Measurements from ENCODE around the gene LZTR1.
"Not testable (repeated sequence)": the region's sequence is repeated elsewhere in the genome, so short reads cannot be mapped to it uniquely, and the experiment has no call there.

LZTR1 gene

DNA sequence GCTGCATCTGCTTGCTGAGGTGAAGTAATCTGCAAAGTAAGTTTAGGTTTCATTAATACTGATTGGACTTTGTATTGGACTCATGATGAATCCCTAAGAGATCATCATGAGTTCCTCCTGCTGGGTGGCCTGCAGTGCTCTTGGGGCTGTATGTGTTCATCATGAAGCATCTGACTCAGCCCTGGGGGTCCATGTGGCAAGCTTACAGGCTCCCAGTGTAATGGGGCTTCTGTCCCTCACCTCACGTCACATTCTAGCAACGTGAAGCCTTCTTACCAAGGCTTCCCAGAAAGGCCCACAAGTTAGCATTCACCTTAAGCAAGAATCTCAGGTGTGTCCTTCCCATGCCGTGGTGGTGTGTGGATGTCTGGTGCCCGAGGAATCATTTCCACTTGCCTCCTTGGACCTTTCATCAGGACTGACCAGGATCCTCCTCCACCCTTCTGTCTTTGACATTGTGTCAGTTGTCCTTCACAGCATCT is 41.2 kb upstream of the LZTR1 start:
- Histone ChIP-seq H3K27ac (ENCODE audit: low read length) (no peak overlapping the region), H3K27me3 (ENCODE audit: low read depth, low read length) (no peaks in the 10 kb centered on the region), H3K36me3 (replicated peaks; ENCODE audit: low read depth, low read length) (peaks cover 42% of the 10 kb centered on the region), H3K4me1 (ENCODE audit: low read length) (peaks cover 24% of the 10 kb centered on the region), H3K4me2 (ENCODE audit: low read length) (no peak overlapping the region), H4K20me1 (ENCODE audit: insufficient read depth, low read length) (peaks cover 96% of the 10 kb centered on the region), H3K9ac (ENCODE audit: low read length) (no peak overlapping the region), H3K9me3 (ENCODE audit: insufficient read depth, low read length) (no peaks in the 10 kb centered on the region), H2AFZ (ENCODE audit: low read depth, low read length) (no peak overlapping the region), H3K79me2 (ENCODE audit: low read length) (peaks cover 100% of the 10 kb centered on the region), H3K4me3 (ENCODE audit: low read length) (no peak overlapping the region)
- TF ChIP-seq, protein P1, sequence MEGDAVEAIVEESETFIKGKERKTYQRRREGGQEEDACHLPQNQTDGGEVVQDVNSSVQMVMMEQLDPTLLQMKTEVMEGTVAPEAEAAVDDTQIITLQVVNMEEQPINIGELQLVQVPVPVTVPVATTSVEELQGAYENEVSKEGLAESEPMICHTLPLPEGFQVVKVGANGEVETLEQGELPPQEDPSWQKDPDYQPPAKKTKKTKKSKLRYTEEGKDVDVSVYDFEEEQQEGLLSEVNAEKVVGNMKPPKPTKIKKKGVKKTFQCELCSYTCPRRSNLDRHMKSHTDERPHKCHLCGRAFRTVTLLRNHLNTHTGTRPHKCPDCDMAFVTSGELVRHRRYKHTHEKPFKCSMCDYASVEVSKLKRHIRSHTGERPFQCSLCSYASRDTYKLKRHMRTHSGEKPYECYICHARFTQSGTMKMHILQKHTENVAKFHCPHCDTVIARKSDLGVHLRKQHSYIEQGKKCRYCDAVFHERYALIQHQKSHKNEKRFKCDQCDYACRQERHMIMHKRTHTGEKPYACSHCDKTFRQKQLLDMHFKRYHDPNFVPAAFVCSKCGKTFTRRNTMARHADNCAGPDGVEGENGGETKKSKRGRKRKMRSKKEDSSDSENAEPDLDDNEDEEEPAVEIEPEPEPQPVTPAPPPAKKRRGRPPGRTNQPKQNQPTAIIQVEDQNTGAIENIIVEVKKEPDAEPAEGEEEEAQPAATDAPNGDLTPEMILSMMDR (IDR thresholded peaks at IDR 0.05; ENCODE audit: low read depth, low read length): no peak
- no peak for TF ChIP-seq EZH2phosphoT487 (IDR thresholded peaks at IDR 0.05; ENCODE audit: low read depth)

DNA sequence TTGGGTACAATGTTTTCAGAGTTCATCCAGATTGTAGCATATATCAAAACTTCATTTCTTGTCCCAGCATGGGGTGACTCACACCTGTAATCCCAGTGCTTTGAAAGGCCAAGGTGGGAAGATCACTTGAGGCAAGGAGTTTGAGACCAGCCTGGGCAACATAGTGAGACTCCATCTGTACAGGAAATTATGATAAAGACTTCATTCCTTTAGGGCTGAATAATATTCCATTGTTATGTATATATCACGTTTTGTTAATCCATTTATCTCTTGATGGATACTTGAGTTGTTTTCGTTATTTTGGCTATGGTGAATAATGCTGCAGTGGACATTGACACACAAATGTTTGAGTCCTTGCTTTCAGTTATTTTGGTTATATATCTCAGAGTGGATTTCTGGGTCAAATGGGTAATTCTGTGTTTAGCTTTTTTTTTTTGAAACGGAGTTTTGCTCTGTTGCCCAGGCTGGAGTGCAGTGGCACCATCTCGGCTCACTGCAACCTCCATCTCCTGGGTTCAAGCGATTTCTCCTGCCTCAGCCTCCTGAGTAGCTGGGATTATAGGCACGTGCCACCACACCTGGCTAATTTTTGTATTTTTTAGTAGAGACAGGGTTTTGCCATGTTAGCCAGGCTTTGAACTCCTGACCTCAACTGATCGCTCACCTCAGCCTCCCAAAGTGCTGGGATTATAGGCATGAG is 39.7 kb upstream of the LZTR1 start:
- not testable (repeated sequence) for H3K4me2 ChIP-seq (ENCODE audit: low read length); H2AFZ ChIP-seq (ENCODE audit: low read depth, low read length); H3K9ac ChIP-seq (ENCODE audit: low read length); H3K27me3 ChIP-seq (ENCODE audit: low read depth, low read length); H3K27ac ChIP-seq (ENCODE audit: low read length); H3K4me3 ChIP-seq (ENCODE audit: low read length); H3K9me3 ChIP-seq (ENCODE audit: insufficient read depth, low read length)
- Histone ChIP-seq H3K79me2 (ENCODE audit: low read length) (peaks cover 100% of the 10 kb centered on the region), H3K4me1 (ENCODE audit: low read length) (peaks cover 15% of the 10 kb centered on the region), H4K20me1 (ENCODE audit: insufficient read depth, low read length) (peaks cover 96% of the 10 kb centered on the region), H3K36me3 (replicated peaks; ENCODE audit: low read depth, low read length) (peaks cover 31% of the 10 kb centered on the region)

DNA sequence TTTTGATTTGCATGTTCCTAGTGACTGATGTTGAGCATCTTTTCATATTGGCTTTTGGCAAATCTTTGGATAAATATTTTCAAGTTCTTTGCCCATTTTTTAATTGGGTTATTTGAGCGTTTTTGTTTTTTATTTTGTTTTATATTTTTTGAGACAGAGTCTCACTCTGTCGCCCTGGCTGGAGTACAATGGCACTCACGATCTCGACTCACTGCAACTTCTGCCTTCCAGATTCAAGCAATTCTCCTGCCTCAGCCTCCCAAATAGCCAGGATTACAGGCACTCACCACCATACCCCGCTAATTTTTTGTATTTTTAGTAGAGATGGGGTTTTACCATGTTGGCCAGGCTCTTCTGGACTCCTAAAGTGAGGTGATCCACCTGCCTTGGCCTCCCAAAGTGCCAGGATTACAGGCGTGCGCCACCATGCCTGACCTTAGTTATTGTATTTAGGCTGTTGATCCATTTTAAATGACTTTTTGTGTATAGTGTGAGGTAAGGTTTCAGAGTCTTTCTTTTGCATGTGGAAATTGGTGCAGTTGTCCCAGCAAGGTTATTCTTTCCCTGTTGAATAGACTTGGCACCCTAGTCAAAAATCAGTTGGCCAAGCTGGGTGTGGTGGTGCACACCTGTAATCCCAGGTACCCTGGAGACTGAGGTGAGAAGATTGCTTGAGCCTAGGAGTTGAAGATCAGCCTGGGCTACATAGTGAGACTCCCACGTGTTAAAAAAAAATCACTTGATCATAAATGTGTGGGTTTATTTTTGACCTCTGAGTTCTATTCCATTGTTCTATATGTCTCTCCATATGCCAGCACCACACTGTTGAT is 38.8 kb upstream of the LZTR1 start:
- peaks cover 100% of the 10 kb centered on the region for H3K79me2 ChIP-seq (ENCODE audit: low read length)
- peaks cover 9% of the 10 kb centered on the region; the same call in 1 of the 2 replicates for H3K4me1 ChIP-seq (ENCODE audit: low read length)
- TF ChIP-seq, protein P1 (IDR thresholded peaks at IDR 0.05; ENCODE audit: low read depth, low read length): no peak
- TF ChIP-seq EZH2phosphoT487 (IDR thresholded peaks at IDR 0.05; ENCODE audit: low read depth): no peak
- peaks cover 32% of the 10 kb centered on the region for H3K36me3 ChIP-seq (replicated peaks; ENCODE audit: low read depth, low read length)
- no peak overlapping the region for H3K27ac ChIP-seq (ENCODE audit: low read length)
- peaks cover 94% of the 10 kb centered on the region for H4K20me1 ChIP-seq (ENCODE audit: insufficient read depth, low read length)
- H3K9ac ChIP-seq (ENCODE audit: low read length): no peak overlapping the region
- H3K27me3 ChIP-seq (ENCODE audit: low read depth, low read length): no peaks in the 10 kb centered on the region
- no peak overlapping the region for H3K4me2 ChIP-seq (ENCODE audit: low read length)
- no peak overlapping the region for H3K4me3 ChIP-seq (ENCODE audit: low read length)
- H3K9me3 ChIP-seq (ENCODE audit: insufficient read depth, low read length): no peaks in the 10 kb centered on the region
- no peak overlapping the region for H2AFZ ChIP-seq (ENCODE audit: low read depth, low read length)

DNA sequence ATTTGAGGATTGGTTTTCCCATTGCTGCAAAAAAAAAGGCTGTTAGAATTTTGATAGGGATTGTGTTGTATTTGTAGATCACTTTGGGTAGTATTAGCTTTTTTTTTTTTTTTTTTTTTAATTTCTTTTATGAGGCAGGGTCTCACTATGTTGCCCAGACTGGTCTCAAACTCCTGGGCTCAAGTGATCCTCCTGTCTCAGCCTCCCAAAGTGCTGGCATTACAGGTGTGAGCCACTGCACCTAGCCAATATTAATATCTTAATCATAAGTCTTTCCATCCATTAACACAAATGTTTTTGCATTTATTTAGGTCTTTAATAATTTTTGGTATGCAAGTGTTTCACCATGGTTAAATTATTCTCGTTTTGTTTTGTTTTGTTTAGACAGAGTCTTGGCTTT is 38.1 kb upstream of the LZTR1 start:
- H3K27ac ChIP-seq (ENCODE audit: low read length): no peak overlapping the region
- TF ChIP-seq, protein P1 (IDR thresholded peaks at IDR 0.05; ENCODE audit: low read depth, low read length): no peak
- no peak for TF ChIP-seq EZH2phosphoT487 (IDR thresholded peaks at IDR 0.05; ENCODE audit: low read depth)
- no peak overlapping the region for H3K4me3 ChIP-seq (ENCODE audit: low read length)

More for the DNA sequence above, 38.1 kb upstream of the LZTR1 start:
- H3K27me3 ChIP-seq (ENCODE audit: low read depth, low read length): no peaks in the 10 kb centered on the region
- H3K9me3 ChIP-seq (ENCODE audit: insufficient read depth, low read length): no peaks in the 10 kb centered on the region
- no peak overlapping the region for H3K9ac ChIP-seq (ENCODE audit: low read length)
- H2AFZ ChIP-seq (ENCODE audit: low read depth, low read length): no peak overlapping the region
- H3K79me2 ChIP-seq (ENCODE audit: low read length): peaks cover 100% of the 10 kb centered on the region
- peaks cover 32% of the 10 kb centered on the region for H3K36me3 ChIP-seq (replicated peaks; ENCODE audit: low read depth, low read length)
- H4K20me1 ChIP-seq (ENCODE audit: insufficient read depth, low read length): peaks cover 94% of the 10 kb centered on the region
- no peak overlapping the region for H3K4me2 ChIP-seq (ENCODE audit: low read length)
- peaks cover 9% of the 10 kb centered on the region; the same call in 1 of the 2 replicates for H3K4me1 ChIP-seq (ENCODE audit: low read length)
